NCI-H1417 treated with DMSO at 0.1 percent for 48 hours (cell line): ENCODE measurements around the gene CAB39L.
"Not testable (repeated sequence)": the region's sequence is repeated elsewhere in the genome, so short reads cannot be mapped to it uniquely, and the experiment has no call there.

ENCODE experiments used
- DNase-seq: peaks from one replicate; lab custom pipeline; 2025; lab: John Stamatoyannopoulos, UW

Gene CAB39L

DNA sequence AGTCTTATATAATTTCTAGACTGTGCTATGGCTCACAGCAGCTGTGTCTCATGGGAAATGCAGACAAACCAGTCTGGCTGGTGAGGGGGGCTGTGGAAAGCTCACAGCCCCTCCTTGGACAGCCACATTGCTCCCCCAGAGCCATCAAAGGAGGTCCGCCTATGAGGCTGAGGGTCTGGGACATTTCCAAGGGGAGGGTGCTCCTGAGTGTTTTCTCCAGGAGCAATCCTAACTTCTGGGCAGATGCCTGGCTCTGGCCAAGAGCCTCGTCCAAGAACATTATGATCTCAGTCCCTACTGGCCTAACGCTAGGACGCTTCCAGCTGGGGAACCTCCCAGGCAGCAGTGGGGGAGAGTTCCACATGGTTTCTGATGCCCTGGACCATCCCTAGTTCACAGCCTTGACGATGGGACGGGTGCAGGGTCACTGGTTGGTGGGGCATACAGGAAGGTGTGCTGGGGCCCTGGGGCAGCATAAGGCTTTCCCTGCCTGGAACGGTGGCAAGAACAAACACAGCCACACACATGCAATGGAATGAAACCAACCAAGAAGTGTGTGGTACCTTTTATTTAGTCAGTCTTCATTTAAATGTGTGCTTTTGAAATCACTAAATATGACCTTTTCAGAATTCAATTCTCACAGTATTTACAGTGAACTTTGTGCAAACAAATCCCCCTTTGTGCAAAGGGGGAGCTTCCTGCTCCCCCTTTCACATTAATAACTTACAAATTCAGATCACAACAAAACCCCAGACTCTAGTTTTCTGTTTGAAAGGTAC, 135.6 kb downstream of the CAB39L start:
- DNase-seq, result no peak

DNA sequence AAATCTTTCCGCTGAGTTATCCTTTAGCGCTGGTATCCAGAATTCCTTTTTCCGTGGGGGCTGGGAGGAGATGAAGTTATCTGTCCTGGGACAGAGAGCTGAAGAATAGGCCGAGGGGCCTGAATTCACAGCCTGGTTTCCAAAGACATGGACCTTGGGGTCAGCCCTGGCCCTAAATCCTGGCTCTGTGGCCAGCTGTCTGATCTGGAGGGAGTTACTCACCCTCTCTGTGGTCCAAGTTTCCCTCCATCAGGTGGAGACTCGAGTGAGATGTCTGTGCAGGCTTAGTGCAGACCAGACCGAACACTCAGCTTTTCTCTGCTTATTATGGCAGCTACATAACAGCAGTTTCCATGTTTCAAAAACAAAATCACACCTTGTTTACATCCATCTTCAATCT, 136.5 kb downstream of the CAB39L start:
- DNase-seq, result no peak

DNA sequence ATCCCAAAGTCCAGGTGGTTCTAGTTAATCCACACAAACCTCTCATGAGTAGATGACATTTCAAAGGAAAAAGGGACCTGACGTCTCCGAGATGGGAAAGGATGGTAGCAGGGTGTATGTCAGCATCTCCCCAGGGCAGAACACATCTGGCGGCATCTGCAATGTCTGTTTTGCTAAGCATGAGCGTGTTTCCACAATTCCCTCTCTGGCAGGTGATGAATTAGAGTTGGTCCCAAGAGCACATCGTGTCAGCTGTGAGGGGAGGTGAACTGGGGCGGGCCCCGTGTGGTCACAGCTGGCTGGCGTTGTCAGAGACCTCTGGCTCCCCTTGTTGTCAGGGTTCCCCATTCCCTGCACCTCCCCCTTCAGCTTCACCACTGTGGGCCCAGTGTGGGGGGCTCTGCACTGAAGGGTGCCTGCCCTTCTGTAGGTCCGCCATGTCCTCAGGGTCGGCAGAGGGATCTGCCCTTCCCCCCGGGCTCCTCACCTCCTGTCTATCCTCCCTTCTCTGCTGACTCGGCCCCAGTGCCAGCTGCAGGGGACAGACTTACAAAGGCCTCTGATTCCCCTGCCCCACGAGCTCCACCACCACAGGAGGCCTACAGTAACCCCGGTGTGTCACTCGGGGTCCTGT, 138.0 kb downstream of the CAB39L start:
- DNase-seq, result no peak

DNA sequence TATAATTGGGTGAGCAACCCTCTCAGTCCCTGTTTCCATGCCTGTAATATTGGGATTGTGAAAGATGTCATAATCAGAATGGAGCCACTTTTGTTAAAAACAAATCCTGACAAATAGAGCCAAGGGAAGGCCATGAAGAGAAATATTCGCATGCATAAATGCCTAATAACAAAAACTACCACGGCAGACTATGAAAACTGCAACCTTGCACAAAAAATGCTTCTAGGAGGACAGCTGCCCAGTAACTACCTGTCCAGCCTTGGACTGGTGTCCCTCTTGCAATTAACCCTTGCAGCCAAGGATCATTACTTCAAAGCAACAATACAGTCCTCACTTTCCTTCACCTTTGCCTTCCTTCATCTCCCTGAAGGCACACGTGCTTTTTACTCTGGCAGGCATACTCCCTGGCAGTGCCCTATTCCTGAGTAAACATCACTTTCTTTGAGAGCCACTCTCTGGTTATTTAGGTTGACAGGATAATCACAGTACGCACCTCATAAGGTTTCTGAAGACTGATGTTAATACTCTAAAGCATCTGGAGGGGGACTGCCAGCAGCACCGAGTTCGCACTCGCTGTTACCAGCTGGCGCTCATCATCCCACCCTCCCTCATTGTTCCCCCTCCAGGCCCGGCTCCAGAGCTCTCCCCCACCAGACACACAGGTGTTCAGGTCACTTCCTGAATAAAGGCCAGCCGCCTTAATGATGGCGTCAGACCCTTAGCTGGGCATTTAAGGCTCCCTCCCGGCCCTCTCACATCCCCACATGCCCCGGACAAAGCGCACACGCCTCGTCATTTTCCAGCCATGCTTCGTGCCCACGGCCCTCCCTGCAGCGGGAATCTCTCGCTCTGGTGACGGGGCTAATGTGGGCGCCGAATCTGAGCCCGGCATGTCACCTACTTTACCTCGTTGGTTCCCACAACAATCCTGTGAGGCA, 138.8 kb downstream of the CAB39L start:
- DNase-seq, result peak; percentile 24

- DNase-seq, result no peak
Measured at GRCh38 chr13:49304356-49304755, 139.5 kb downstream of the CAB39L start.

DNA sequence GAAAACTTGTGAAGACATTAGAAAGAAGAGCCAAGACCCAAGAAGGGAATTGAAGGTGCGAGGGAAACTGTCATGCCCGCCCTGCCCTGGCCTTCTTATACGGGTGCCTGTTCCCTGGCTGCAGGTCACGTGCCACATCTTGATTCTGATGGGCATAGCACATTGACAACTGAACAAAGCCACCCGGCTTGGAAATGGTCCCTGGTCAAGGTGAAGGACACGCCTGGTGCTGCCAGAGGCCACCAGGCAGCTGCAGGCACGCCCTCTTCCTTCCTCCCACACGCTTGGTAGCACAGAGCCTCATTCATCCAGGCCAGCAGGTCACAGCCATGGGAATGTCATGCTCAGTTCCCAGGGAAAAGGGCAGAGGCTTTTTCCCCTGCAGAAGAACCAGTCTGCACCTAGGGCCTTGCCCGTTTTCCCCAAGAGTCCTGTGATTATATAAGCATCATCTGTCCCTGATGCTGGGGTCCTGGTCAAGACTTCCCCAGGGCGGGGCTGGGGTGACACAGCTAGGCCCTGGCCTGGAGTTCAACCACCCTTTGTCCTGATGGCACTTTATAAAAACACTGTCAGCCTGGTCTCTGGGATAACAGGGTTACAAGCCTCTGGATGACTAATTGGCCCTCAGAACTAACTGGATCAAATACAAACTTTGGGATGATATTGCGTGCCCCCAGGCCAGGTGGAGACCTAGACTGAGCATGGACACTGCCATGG, 140.2 kb downstream of the CAB39L start:
- no peak for DNase-seq

- no peak for DNase-seq
Measured at GRCh38 chr13:49302817-49303216, 141.0 kb downstream of the CAB39L start.

GRCh38 chr13:49302222-49302621, 141.6 kb downstream of the CAB39L start:
- no peak for DNase-seq

DNA sequence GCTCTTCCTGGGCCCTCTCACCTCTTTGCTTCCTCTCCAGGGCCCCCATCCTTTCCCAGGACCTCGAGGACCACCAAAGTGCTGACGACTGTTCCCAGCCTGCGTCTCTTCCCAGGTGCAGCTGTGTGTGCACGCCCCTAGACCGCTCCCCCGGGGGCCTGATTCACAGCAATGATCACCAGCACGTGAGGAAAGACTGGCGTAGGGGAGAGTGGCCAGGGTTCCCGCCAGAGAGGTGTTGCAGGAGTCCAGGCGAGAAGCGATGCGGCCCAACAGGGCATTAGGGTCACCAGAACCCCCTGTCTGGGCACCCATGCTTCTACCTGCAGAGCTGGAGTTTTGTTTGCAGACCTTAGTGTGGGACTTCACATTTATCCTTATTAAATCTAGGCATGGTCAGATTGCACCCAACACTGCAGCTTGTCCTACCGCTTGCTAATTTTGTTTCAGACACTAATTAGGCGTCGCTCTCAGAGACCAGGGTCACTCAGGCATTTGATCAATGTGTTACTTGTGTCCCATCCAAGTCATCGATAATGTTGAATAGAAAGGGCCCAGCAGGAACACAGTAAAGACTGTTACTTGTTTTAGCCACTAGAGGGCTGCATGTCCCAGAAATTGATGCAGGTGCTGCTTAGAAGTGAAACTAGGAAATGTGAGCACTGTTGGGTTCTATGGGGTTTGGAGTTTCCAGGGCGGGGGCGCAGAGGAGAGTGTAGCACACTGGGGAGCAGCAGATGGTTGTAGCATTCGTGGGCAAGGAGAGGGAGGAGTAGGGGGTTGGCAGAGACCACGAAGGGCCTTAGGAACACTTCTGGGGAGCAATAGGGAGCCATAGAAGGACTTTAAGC, 142.9 kb downstream of the CAB39L start:
- peak; percentile 18 for DNase-seq

- DNase-seq, result no peak
Measured at GRCh38 chr13:49300276-49300675, 143.6 kb downstream of the CAB39L start.

GRCh38 chr13:49298903-49299605, 144.8 kb downstream of the CAB39L start:
- DNase-seq, result no peak

GRCh38 chr13:49298416-49298815, 145.4 kb downstream of the CAB39L start:
- no peak for DNase-seq

GRCh38 chr13:49297338-49297737, 146.5 kb downstream of the CAB39L start:
- DNase-seq, result no peak

GRCh38 chr13:49296659-49297058, 147.2 kb downstream of the CAB39L start:
- DNase-seq, result no peak

DNA sequence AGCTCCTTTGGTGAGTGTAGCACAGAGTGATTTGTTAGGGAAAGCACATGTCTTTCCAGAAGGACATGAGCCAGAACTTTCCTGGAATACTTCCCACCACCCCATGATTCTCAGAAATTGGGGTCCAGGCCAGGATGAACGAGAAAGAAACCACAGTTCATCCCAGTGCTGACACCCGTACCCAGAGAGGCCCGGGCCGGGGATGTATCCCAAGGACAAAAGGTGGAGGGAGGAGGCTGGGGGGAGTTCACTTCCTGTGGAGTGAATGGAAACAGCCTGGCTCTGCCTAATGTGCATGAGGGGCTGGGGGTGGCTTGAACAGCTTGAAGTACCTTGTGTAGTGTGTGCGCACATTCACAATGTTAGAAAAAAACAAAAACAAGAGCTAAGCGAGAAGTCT, 148.6 kb downstream of the CAB39L start:
- no peak for DNase-seq

GRCh38 chr13:49294723-49295122, 149.1 kb downstream of the CAB39L start:
- not testable (repeated sequence) for DNase-seq

GRCh38 chr13:49292742-49293486, 150.9 kb downstream of the CAB39L start:
- no peak for DNase-seq

DNA sequence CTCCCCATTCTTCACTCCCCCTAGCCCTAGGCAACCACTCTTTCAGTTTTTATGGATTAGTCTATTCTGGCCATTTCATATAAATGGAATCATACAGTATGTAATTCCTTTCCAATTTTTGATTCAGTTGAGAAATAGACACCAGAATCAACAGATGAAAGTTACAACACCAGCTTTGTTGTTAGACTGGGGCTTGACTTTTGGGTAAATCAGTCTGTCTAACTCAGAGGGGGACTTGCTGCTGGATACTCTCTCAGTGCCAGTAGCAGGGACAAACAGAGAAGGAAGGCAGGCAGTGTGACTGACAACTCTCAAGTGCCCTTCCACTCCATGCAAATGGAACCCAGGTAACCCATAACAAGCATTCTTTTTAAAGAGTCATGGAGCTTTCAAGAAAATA, 155.4 kb downstream of the CAB39L start:
- DNase-seq, result no peak

DNA sequence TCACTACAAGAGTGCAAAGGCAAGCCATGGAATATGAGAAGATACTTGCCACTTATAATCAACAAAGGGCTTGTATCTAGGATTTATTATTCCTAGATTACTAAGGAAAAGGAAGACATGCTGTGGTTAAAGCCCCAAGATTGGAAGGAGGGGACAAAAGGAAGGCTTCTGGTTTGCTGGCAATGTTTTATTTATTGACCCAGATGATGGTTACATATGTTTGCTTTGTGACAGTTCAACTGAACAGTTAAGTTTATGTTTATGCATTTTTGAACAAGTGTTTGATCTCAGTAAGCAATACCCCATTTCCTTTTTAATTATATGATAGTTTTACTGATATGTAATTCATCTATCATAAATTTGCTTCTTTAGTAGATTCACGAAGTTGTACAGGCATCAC, 155.9 kb downstream of the CAB39L start:
- no peak for DNase-seq

DNA sequence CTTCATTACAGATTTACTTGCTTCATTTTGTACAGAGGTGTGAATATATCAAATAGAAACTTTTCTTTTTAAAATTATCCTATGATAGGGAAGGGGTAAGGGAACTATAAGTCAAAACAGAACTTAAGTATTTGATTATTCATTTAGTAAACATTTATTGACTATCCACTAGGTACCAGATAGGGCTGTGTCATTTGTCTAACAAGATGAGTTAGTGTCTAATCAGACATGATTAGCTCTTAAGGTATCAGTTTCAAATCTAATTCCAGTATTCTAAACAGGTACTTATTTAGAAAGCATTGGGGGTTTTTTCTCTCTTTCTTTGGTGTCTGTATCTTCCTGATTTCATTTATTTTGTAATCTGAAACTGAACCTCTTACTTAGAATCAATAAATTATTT, 164.0 kb downstream of the CAB39L start:
- no peak for DNase-seq
